AG09309 (cell line): Measurements from ENCODE around the gene TMED6.

Experiments used
- DNase-seq: peaks from one replicate; pipeline ENCODE4 v3.0.0-alpha.2; 2010; ENCODE audit warnings: low read depth
- H3K4me3 ChIP-seq: 2 replicates; pipeline ENCODE4 v1.5.1; 2011; ENCODE audit warnings: mild to moderate bottlenecking, low read depth, low read length, moderate library complexity; ENCODE audit not compliant: control insufficient read depth
- TF ChIP-seq, protein P1 (sequence below): IDR thresholded peaks from 2 replicates; pipeline ENCODE4 v1.5.1; 2011; ENCODE audit warnings: mild to moderate bottlenecking, low read depth, low read length, inconsistent platforms; ENCODE audit not compliant: insufficient read depth, control insufficient read depth; ENCODE audit errors: missing control alignments

TMED6 gene

GRCh38 chr16:69378036-69378435 lies 26.4 kb upstream of the TMED6 start:
- H3K4me3 ChIP-seq = no peak overlapping the region
- no peak for DNase-seq
- TF ChIP-seq, protein P1, sequence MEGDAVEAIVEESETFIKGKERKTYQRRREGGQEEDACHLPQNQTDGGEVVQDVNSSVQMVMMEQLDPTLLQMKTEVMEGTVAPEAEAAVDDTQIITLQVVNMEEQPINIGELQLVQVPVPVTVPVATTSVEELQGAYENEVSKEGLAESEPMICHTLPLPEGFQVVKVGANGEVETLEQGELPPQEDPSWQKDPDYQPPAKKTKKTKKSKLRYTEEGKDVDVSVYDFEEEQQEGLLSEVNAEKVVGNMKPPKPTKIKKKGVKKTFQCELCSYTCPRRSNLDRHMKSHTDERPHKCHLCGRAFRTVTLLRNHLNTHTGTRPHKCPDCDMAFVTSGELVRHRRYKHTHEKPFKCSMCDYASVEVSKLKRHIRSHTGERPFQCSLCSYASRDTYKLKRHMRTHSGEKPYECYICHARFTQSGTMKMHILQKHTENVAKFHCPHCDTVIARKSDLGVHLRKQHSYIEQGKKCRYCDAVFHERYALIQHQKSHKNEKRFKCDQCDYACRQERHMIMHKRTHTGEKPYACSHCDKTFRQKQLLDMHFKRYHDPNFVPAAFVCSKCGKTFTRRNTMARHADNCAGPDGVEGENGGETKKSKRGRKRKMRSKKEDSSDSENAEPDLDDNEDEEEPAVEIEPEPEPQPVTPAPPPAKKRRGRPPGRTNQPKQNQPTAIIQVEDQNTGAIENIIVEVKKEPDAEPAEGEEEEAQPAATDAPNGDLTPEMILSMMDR = no peak

- TF ChIP-seq, protein P1 = no peak
- H3K4me3 ChIP-seq = no peak overlapping the region
- DNase-seq = no peak
These were observed 24.9 kb upstream of the TMED6 start for GRCh38 chr16:69376393-69377059.

- no peak overlapping the region for H3K4me3 ChIP-seq
These were observed 21.4 kb upstream of the TMED6 start for GRCh38 chr16:69373019-69373418.

GRCh38 chr16:69371564-69371963 lies 20.0 kb upstream of the TMED6 start:
- TF ChIP-seq, protein P1 = no peak
- no peak overlapping the region for H3K4me3 ChIP-seq
- DNase-seq = no peak

More at GRCh38 chr16:69373019-69373418, 21.4 kb upstream of the TMED6 start:
- TF ChIP-seq, protein P1 = no peak
- no peak for DNase-seq

DNA sequence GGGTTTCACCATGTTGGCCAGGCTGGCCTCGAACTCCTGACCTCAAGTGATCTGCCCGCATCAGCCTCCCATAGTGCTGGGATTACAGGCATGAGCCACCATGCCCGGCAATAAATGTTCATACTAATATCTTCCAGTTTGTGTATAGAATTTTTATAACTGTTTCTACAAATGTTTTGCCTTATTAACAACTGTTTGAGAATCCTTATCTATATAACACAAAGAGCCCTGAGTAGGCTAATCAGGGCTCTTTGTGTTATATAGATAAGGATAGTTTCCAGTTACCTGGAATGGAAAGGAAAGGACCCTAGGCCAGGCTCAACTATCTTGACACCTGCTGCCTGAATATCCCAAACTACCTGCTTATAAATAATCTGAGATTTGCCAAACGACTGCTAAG lies 17.3 kb upstream of the TMED6 start:
- DNase-seq = no peak
- H3K4me3 ChIP-seq = no peak overlapping the region
- TF ChIP-seq, protein P1 = no peak

- TF ChIP-seq, protein P1 = no peak
- no peak overlapping the region for H3K4me3 ChIP-seq
- DNase-seq = no peak
These were observed 16.4 kb upstream of the TMED6 start for GRCh38 chr16:69367980-69368379.
